ENCODE results near the gene CRELD1. TPM values are rescaled to one million over a fixed set of nuclear protein-coding genes. Genes with fewer than 3 reads are reported as not detected.
"Not testable (repeated sequence)": the region's sequence is repeated elsewhere in the genome, so short reads cannot be mapped to it uniquely, and the experiment has no call there.

Gene CRELD1, protein sequence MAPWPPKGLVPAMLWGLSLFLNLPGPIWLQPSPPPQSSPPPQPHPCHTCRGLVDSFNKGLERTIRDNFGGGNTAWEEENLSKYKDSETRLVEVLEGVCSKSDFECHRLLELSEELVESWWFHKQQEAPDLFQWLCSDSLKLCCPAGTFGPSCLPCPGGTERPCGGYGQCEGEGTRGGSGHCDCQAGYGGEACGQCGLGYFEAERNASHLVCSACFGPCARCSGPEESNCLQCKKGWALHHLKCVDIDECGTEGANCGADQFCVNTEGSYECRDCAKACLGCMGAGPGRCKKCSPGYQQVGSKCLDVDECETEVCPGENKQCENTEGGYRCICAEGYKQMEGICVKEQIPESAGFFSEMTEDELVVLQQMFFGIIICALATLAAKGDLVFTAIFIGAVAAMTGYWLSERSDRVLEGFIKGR
- total RNA-seq (2014; rRNA removed; shearing (Covaris generic); ENCODE audit: low replicate concordance) = 12.7 and 22.6 TPM in 2 replicates

DNA sequence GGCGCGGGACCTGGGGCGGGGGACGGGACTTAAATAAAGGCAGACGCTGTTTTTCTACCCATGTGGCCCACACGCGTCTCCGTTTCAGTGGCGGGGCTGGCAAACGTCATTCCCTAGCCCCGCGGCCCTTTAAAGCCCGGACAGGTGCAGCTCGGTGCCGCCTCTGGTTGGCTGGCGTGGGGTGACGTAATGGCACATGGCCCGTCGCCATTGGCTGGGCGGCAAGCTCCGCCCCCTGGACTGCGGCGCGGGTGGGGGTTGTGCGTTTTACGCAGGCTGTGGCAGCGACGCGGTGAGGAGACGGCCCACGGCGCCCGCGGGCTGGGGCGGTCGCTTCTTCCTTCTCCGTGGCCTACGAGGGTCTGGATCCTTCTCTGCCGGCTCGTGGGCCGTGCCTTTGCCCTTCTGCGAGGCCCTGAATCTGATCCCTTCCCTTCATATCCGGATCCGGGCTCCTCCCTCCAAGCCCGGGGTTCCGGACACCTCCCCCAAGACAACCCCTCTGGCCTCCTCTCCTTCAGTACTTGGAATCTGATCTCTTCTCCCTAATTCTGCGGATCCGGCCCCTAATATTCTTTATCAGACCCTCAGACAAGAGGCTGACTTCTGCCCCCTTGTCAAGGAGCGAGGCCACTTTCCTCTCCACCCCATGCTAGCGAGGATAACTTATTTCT, at the start of gene CRELD1:
CRELD1 (plus strand) TSS at position 274 of the 674 bp plus-strand sequence. CDS start 605 bp downstream, outside the sequence.
- in situ Hi-C loops (cut with HindIII; ENCODE audit: low pct_unique_long_range_greater_than_20kb, low sequenced_read_pairs) = no loop called here
- peak; percentile 89 for DNase-seq (ENCODE audit: low read depth)

DNA sequence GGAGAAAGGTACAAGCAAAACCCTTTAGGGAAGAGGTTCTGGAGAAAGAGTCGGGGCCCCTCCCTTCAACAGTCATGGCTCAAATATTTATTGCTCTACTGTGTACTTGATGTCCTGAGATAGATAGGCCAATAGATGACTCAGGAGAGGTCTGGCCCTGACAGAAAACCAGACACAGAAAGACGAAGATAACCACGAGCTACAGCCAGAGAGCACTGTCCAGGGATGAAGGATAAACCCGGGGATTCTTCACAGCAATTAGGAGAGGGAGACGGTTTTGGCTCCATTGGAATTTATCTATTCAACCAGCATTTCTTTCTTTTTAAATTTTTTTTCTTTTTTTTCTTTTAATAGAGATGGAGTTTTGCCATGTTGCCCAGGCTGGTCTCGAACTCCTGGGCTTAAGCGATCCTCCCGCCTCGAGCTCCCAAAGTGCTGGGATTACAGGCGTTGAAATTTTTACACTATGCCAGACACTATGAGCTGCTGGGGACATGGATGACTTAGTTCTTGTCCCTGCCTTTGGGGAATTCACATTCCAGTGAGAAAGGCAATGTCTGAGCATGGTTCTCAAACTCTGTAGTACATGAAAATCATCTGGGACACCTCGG, 49.0 kb upstream of the CRELD1 start:
- peak; percentile 48 for DNase-seq (ENCODE audit: low read depth)
- in situ Hi-C loops (cut with HindIII; ENCODE audit: low pct_unique_long_range_greater_than_20kb, low sequenced_read_pairs) = no loop called here

DNA sequence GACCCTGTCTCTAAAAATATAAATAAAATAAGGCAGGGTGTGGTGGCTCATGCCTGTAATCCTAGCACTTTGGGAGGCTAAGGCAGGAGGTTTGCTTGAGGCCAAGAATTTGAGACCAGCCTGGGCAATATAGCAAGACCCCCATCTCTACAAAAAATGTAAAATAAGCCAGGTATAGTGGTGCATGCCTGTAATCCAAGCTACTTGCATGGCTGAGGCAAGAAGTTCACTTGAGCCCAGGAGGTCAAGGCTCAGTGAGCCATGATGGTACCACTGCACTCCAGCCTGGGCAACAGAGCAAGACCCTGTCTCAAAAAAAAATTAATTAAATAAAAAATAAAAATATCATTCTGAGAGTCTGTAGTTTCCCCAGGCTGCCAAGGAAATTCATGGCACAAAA, 47.3 kb upstream of the CRELD1 start:
- no peak for DNase-seq (ENCODE audit: low read depth)
- in situ Hi-C loops (cut with HindIII; ENCODE audit: low pct_unique_long_range_greater_than_20kb, low sequenced_read_pairs) = no loop called here

DNA sequence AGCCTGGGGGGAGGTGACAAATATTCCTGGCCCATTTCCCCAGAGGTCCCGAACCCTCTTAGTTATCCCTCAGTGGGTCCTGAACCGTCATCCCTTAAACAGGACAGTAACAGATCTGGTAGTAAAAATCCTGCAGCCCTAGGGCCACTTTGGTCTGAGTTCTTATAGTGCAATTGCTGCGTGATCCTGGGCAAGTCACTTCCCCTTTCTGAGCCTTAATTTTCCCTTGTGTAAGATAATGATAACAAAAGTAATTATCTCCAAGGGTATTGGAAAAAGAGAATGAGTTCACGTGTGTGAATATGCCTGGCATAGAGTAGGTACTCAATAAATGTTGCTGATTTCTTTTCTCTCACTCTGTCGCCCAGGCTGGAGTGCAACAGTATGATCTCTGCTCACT, 46.2 kb upstream of the CRELD1 start:
- no peak for DNase-seq (ENCODE audit: low read depth)
- in situ Hi-C loops (cut with HindIII; ENCODE audit: low pct_unique_long_range_greater_than_20kb, low sequenced_read_pairs) = no loop called here

DNA sequence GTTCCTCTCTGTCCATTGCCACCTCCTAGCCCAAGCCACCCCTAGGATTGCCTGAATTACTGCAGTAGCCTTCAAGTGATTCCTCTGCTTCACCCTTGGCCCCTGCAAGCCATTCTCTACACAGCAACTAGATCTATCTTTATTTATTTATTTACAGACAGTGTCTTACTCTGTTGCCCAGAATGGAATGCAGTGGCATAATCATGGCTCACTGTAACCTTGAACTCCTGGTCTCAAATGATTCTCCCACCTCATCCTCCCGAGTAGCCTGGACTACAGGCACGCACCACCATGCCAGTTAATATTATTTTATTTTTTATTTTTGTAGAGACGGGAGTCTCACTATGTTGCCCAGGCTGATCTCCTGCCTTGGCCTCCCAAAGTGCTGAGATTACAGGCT, 45.1 kb upstream of the CRELD1 start:
- in situ Hi-C loops (cut with HindIII; ENCODE audit: low pct_unique_long_range_greater_than_20kb, low sequenced_read_pairs) = no loop called here
- DNase-seq (ENCODE audit: low read depth) = no peak

DNA sequence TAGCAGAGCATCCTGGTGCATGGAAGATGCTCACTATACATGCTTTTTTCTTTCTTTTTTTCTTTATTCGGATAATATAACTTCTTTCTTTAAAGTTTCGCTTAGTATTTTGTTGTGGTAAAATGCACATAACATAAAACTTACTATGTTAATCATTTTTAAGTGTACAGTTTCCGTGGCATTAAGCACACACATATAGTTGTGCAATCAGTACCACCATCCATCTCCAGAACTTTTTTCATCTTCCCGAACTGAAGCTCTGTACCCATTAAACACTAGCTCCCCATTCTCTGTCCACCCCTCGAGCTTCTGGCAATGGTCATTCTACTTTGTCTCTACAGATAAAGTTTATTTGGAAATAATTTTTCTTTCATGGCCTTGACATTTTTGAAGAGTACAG, 44.2 kb upstream of the CRELD1 start:
- no peak for DNase-seq (ENCODE audit: low read depth)
- in situ Hi-C loops (cut with HindIII; ENCODE audit: low pct_unique_long_range_greater_than_20kb, low sequenced_read_pairs) = no loop called here

DNA sequence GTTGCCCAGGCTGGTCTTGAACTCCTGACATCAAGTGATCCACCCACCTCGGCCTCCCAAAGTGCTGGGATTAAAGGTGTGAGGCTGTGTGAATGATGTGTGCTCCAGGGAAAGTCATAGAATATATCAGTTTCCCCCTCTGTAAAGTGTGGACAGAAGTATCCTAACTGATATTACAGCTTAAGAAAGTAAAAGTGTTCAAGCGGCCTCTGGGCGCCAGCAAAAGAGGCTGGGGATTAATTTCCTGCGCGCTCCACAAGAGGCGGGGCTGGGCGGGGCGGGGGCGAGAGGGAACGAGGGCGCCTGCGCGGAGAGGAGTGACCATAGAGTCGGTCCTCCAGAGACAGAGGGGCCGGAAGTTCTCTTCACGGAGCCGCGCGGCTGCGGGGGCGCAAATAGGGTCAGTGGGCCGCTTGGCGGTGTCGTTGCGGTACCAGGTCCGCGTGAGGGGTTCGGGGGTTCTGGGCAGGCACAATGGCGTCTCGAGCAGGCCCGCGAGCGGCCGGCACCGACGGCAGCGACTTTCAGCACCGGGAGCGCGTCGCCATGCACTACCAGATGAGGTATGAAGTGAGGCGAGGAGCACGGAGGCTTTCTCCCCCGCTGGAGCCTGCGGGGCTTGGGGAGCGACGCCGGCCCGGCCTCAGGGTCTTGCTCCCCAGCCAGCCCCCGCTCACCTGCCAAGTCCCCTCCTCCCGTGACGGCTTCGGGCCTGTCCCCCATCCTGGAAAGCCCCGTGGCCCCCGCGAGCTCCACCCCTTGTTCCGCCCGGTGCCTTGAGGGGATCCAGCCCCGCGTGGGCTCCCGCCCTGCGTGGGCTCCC, 43.2 kb upstream of the CRELD1 start, which contains the start of gene JAGN1:
JAGN1 (plus strand) TSS at position 362 of the 823 bp plus-strand sequence; CDS start at position 475, 113 bp downstream.
- DNase-seq (ENCODE audit: low read depth) = peak; percentile 79
- in situ Hi-C loops (cut with HindIII; ENCODE audit: low pct_unique_long_range_greater_than_20kb, low sequenced_read_pairs) = no loop called here

DNA sequence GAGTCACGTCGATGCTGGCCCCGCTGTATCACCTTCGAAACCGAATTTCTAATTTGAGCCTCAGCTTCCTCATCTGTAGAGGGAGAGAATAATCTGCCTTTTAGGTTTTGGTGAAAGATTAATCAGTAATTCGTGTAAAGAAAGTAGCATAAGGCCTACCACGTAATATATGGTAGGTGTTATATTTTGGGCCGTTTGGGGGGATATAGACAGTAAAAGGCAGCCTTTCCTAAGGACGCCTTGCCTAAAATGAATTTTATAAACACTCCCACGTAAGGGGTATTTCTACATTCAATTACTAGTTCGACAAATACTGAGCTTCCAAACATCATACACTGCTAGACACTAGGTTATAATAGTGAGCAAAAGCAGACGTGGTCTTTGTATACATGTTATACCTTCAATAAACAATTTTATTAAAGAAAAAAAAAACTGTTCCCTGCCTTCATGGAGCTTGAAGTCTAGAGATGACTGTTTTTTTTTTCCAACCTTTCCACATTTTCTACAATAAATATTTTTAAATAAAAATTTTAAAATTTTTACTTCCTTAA, 42.5 kb upstream of the CRELD1 start:
- DNase-seq (ENCODE audit: low read depth) = no peak
- in situ Hi-C loops (cut with HindIII; ENCODE audit: low pct_unique_long_range_greater_than_20kb, low sequenced_read_pairs) = no loop called here

DNA sequence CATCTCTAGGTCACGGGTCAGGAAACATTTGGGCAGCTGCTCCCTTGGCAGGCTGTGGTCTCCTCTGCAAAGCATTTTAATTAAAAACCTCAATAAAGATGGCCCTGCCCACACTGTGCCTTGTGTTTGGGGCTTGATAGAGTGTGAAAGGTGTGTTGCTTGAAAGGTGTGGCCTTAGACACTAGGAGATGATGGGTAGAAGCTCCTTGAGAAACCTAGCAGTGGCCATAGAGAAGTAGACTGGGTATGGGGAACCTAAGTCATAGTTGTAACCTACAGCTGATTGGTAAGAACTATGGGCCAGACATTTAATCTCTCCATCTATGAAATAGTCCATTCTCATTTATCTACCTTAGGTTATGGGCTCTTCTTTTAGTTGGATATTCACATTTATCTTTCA, 39.9 kb upstream of the CRELD1 start:
- no peak for DNase-seq (ENCODE audit: low read depth)
- in situ Hi-C loops (cut with HindIII; ENCODE audit: low pct_unique_long_range_greater_than_20kb, low sequenced_read_pairs) = no loop called here

DNA sequence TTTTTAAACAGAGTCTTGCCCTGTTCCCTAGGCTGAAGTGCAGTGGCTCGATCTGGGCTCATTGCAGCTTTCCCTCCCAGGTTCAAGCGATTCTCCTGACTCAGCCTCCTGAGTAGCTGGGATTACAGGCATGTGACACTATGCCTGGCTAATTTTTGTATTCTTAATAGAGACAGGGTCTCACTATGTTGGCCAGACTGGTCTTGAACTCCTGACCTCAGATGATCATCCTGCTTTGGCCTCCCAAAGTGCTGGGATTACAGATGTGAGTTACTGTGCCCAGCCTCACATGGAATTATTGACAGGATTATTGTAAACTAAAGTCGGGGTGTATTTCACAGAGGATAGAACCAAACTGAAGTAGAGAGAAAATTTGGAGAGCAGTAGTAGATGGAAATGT, 37.9 kb upstream of the CRELD1 start:
- in situ Hi-C loops (cut with HindIII; ENCODE audit: low pct_unique_long_range_greater_than_20kb, low sequenced_read_pairs); DNase-seq (ENCODE audit: low read depth): not testable (repeated sequence)

DNA sequence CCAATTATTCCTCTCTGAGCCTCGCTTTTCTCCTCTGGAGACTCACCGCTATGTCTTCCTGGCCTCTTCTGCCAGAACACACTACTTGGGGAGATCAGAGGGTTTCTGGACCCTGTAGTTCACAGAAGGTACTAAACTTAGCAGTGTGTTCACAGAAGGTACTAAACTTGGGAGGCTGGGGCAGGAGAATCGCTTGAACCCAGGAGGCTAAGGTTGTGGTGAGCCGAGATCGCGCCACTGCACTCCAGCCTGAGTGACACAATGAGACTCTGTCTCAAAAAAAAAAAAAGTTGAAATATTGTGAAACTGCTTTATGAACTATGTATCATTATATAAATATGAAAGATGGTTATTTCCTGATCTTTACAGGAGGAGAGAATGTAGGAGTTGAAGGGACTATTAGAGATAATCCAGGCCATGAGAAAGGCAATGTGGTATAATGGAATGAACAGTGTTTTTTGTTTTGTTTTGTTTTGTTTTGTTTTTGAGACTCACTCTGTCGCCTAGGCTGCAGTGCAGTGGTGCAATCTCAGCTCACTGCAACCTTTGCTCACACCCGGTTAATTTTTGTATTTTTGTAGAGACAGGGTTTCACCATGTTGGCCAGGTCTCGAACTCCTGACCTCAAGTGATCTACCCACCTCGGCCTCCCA, 36.8 kb upstream of the CRELD1 start:
- peak; percentile 39 for DNase-seq (ENCODE audit: low read depth)
- in situ Hi-C loops (cut with HindIII; ENCODE audit: low pct_unique_long_range_greater_than_20kb, low sequenced_read_pairs) = not testable (repeated sequence)

DNA sequence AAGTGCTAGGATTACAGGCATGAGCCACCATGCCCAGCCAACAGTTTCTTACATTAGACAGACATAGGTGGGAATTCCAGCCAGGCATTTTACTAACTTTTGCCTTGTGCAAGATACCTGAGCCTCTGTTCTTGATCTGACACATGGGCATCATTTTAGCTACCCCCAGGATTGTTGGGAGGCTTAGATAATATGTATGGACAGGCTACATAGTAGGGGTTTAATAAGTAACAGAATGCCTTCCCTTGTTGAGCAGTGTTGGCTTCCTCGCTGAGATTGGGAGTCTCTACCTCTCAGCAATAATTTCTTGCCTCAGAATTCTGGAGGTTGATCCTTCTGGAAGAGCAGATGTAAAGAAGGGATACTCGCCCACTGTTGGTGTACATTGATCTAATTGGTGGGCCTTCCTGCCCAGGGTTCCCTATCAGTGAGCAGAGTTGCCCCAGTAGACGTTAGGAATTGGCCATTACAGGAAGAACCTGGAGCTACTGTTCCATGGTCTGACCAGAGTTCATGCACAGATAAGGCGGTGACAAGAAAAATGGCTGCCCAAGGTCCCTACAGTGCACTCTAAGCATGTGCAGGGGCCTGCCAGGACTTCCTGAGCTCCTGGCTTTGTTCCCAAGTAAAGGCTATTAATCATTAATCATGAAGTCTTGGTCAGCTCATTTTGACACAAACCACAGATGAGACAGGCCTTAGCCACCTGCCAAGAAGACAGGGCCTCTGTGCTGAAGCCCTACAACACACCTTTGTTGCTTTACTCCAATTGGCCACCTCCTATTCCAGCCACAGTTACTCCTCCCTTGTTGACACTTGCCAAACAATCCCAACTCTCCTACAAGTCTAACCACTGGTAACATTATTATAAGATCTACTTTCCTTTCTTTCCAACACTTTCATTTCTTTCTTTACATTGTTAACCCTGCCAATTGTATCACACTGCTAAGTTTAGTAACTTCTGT, 35.9 kb upstream of the CRELD1 start:
- in situ Hi-C loops (cut with HindIII; ENCODE audit: low pct_unique_long_range_greater_than_20kb, low sequenced_read_pairs) = no loop called here

DNA sequence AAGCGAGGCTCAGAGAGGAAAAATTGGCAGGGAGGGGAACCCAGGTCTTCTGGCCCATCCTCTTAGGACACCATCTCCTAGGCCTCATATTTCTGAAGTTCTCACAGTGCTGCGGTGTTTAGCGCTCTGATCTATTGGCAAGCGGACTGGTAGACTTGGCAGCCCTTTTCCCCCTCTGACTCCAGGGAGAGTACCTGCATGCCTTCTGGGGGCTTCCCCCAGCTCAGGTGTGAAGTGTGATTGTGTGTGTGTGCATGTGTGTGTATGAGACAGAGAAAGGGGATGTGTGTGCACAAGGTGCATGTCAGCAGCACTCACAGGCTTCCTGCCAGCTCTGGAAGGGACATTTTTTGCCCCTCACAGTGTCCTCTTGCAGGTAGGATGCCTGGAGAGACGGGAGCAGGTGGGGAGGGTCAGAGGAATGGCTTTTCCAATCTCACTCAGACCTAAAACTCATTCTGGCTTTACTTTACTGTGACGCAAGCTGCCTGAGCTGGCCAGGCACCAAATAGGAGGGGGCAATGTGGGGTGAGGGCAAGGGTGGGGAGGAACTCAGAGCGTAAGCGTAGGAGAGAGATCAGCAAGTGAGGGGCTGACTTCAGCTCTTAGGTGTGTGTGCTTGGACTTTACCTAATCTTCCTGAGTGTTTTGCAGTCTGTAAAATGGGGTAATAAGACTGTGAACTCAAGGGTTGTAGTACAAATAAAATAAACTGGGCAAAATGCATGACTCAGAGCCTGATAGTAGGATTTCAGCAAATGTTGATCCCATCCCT, 35.0 kb upstream of the CRELD1 start:
- DNase-seq (ENCODE audit: low read depth) = no peak
- in situ Hi-C loops (cut with HindIII; ENCODE audit: low pct_unique_long_range_greater_than_20kb, low sequenced_read_pairs) = no loop called here

More for the DNA sequence above, 35.9 kb upstream of the CRELD1 start:
- DNase-seq (ENCODE audit: low read depth) = peak; percentile 87

DNA sequence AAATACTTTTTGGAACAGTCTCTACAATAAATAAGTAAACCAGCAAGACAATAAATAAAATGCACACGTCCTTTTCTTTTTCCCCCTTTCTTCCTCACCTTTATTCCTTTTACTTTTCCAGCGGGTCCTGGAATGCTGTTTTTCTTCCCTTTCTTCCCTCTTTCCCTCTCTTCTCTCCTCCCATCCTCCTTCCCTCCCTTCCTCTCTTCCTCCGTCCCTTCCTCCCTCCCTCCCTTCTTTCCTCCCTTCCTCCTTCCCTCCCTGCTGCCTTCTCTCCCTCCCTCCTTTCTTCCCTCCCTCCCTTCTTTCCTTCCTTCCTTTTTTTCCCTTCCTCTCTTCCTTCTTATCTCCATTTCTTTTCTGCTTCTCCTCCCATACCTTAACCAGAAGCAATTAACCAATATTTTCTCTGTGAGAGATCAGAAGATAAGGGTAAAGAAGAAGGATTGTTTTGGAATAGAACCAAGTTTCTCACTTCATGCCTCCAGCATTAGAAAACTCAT, 34.3 kb upstream of the CRELD1 start:
- DNase-seq (ENCODE audit: low read depth) = peak; percentile 21
- in situ Hi-C loops (cut with HindIII; ENCODE audit: low pct_unique_long_range_greater_than_20kb, low sequenced_read_pairs) = no loop called here

DNA sequence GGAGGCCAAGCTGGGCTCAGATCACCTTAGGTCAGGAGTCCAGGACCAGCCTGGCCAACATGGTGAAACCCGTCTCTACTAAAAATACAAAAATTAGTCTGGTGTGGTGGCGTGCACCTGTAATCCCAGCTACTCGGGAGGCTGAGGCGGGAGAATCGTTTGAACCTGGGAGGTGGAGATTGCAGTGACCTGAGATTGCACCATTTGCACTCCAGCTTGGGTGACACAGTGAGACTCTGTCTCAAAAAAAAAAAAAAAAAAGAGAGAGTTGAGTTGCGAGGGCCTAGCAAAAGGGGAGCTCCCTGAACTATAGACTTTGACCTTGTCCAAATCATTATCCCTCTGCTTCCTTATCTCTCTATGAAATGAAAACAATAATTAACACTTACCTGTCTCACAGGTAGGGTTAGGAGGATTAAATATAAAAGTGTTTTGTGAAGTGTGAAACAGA, 32.6 kb upstream of the CRELD1 start:
- in situ Hi-C loops (cut with HindIII; ENCODE audit: low pct_unique_long_range_greater_than_20kb, low sequenced_read_pairs); DNase-seq (ENCODE audit: low read depth): not testable (repeated sequence)
